Measurements from ENCODE around the gene BIRC3.
"Not testable (repeated sequence)": the region's sequence is repeated elsewhere in the genome, so short reads cannot be mapped to it uniquely, and the experiment has no call there.

BIRC3 gene

GRCh38 chr11:102347462-102348370 is 30.4 kb downstream of the BIRC3 start:
- H3K4me1 ChIP-seq (ENCODE audit: control insufficient read depth in 1 of 2, insufficient read depth in 2 of 2, low read length in 2 of 2) = peaks cover 26 to 29% of the 10 kb centered on the region in 2 donors
- peaks cover 9 to 18% of the 10 kb centered on the region in 2 donors for H3K36me3 ChIP-seq (ENCODE audit: control insufficient read depth in 1 of 2, insufficient read depth in 2 of 2, low read length in 2 of 2)
- H3K27ac ChIP-seq (ENCODE audit: low read length) = peak overlapping the region; percentile 99
- no peaks in the 10 kb centered on the region for H3K27me3 ChIP-seq (ENCODE audit: low read depth, low read length)
- H3K4me3 ChIP-seq (ENCODE audit: low read depth in 1 of 2, low read length in 2 of 2) = peak overlapping the region; percentile 69 to 96
- H3K9me3 ChIP-seq (ENCODE audit: control insufficient read depth in 1 of 2, low read length in 2 of 2) = no peaks in the 10 kb centered on the region

GRCh38 chr11:102357116-102357515 is 39.8 kb downstream of the BIRC3 start:
- Histone ChIP-seq H3K4me3 (ENCODE audit: low read depth in 1 of 2, low read length in 2 of 2) (no peak overlapping the region), H3K4me1 (ENCODE audit: control insufficient read depth in 1 of 2, insufficient read depth in 2 of 2, low read length in 2 of 2) (peaks cover 0 to 8% of the 10 kb centered on the region in 2 donors), H3K27ac (ENCODE audit: low read length) (no peak overlapping the region), H3K27me3 (ENCODE audit: low read depth, low read length) (no peaks in the 10 kb centered on the region), H3K9me3 (ENCODE audit: control insufficient read depth in 1 of 2, low read length in 2 of 2) (peaks cover 0 to 11% of the 10 kb centered on the region in 2 donors), H3K36me3 (ENCODE audit: control insufficient read depth in 1 of 2, insufficient read depth in 2 of 2, low read length in 2 of 2) (peaks cover 15 to 44% of the 10 kb centered on the region in 2 donors)

GRCh38 chr11:102359372-102359771 is 42.1 kb downstream of the BIRC3 start:
- Histone ChIP-seq H3K4me3 (ENCODE audit: low read depth in 1 of 2, low read length in 2 of 2) (no peak overlapping the region), H3K4me1 (ENCODE audit: control insufficient read depth in 1 of 2, insufficient read depth in 2 of 2, low read length in 2 of 2) (peaks cover 0 to 8% of the 10 kb centered on the region in 2 donors), H3K36me3 (ENCODE audit: control insufficient read depth in 1 of 2, insufficient read depth in 2 of 2, low read length in 2 of 2) (peaks cover 22 to 47% of the 10 kb centered on the region in 2 donors), H3K27me3 (ENCODE audit: low read depth, low read length) (no peaks in the 10 kb centered on the region), H3K9me3 (ENCODE audit: control insufficient read depth in 1 of 2, low read length in 2 of 2) (peaks cover 0 to 11% of the 10 kb centered on the region in 2 donors), H3K27ac (ENCODE audit: low read length) (no peak overlapping the region)

GRCh38 chr11:102360681-102361080 is 43.4 kb downstream of the BIRC3 start:
- Histone ChIP-seq H3K4me1 (ENCODE audit: control insufficient read depth in 1 of 2, insufficient read depth in 2 of 2, low read length in 2 of 2) (peaks cover 0 to 8% of the 10 kb centered on the region in 2 donors), H3K27me3 (ENCODE audit: low read depth, low read length) (no peaks in the 10 kb centered on the region), H3K4me3 (ENCODE audit: low read depth in 1 of 2, low read length in 2 of 2) (no peak overlapping the region), H3K27ac (ENCODE audit: low read length) (no peak overlapping the region), H3K9me3 (ENCODE audit: control insufficient read depth in 1 of 2, low read length in 2 of 2) (peaks cover 0 to 11% of the 10 kb centered on the region in 2 donors), H3K36me3 (ENCODE audit: control insufficient read depth in 1 of 2, insufficient read depth in 2 of 2, low read length in 2 of 2) (peaks cover 33 to 58% of the 10 kb centered on the region in 2 donors)

GRCh38 chr11:102361086-102362031 is 44.1 kb downstream of the BIRC3 start:
- H3K9me3 ChIP-seq (ENCODE audit: control insufficient read depth in 1 of 2, low read length in 2 of 2) = peaks cover 0 to 11% of the 10 kb centered on the region in 2 donors
- peaks cover 0 to 8% of the 10 kb centered on the region in 2 donors for H3K4me1 ChIP-seq (ENCODE audit: control insufficient read depth in 1 of 2, insufficient read depth in 2 of 2, low read length in 2 of 2)
- no peaks in the 10 kb centered on the region for H3K27me3 ChIP-seq (ENCODE audit: low read depth, low read length)
- no peak overlapping the region for H3K4me3 ChIP-seq (ENCODE audit: low read depth in 1 of 2, low read length in 2 of 2)
- H3K27ac ChIP-seq (ENCODE audit: low read length) = no peak overlapping the region
- peaks cover 33 to 65% of the 10 kb centered on the region in 2 donors for H3K36me3 ChIP-seq (ENCODE audit: control insufficient read depth in 1 of 2, insufficient read depth in 2 of 2, low read length in 2 of 2)

- Histone ChIP-seq H3K4me1 (ENCODE audit: control insufficient read depth in 1 of 2, insufficient read depth in 2 of 2, low read length in 2 of 2) (no peaks in the 10 kb centered on the region), H3K27me3 (ENCODE audit: low read depth, low read length) (no peaks in the 10 kb centered on the region), H3K4me3 (ENCODE audit: low read depth in 1 of 2, low read length in 2 of 2) (no peak overlapping the region), H3K27ac (ENCODE audit: low read length) (no peak overlapping the region), H3K9me3 (ENCODE audit: control insufficient read depth in 1 of 2, low read length in 2 of 2) (peaks cover 0 to 4% of the 10 kb centered on the region in 2 donors), H3K36me3 (ENCODE audit: control insufficient read depth in 1 of 2, insufficient read depth in 2 of 2, low read length in 2 of 2) (peaks cover 48 to 70% of the 10 kb centered on the region in 2 donors)
Measured at GRCh38 chr11:102364991-102365390, 47.7 kb downstream of the BIRC3 start.

- Histone ChIP-seq H3K4me3 (ENCODE audit: low read depth in 1 of 2, low read length in 2 of 2) (no peak overlapping the region), H3K27ac (ENCODE audit: low read length) (no peak overlapping the region), H3K36me3 (ENCODE audit: control insufficient read depth in 1 of 2, insufficient read depth in 2 of 2, low read length in 2 of 2) (peaks cover 43 to 56% of the 10 kb centered on the region in 2 donors), H3K4me1 (ENCODE audit: control insufficient read depth in 1 of 2, insufficient read depth in 2 of 2, low read length in 2 of 2) (no peaks in the 10 kb centered on the region), H3K27me3 (ENCODE audit: low read depth, low read length) (no peaks in the 10 kb centered on the region), H3K9me3 (ENCODE audit: control insufficient read depth in 1 of 2, low read length in 2 of 2) (no peaks in the 10 kb centered on the region)
Measured at GRCh38 chr11:102367364-102367763, 50.1 kb downstream of the BIRC3 start.

GRCh38 chr11:102368472-102368871 is 51.2 kb downstream of the BIRC3 start:
- H3K4me3 ChIP-seq (ENCODE audit: low read depth in 1 of 2, low read length in 2 of 2) = no peak overlapping the region
- H3K4me1 ChIP-seq (ENCODE audit: control insufficient read depth in 1 of 2, insufficient read depth in 2 of 2, low read length in 2 of 2) = no peaks in the 10 kb centered on the region
- H3K36me3 ChIP-seq (ENCODE audit: control insufficient read depth in 1 of 2, insufficient read depth in 2 of 2, low read length in 2 of 2) = peaks cover 36 to 49% of the 10 kb centered on the region in 2 donors
- no peaks in the 10 kb centered on the region for H3K27me3 ChIP-seq (ENCODE audit: low read depth, low read length)
- H3K9me3 ChIP-seq (ENCODE audit: control insufficient read depth in 1 of 2, low read length in 2 of 2) = no peaks in the 10 kb centered on the region
- no peak overlapping the region for H3K27ac ChIP-seq (ENCODE audit: low read length)

GRCh38 chr11:102374633-102375424 is 57.5 kb downstream of the BIRC3 start:
- H3K4me1 ChIP-seq (ENCODE audit: control insufficient read depth in 1 of 2, insufficient read depth in 2 of 2, low read length in 2 of 2); H3K9me3 ChIP-seq (ENCODE audit: control insufficient read depth in 1 of 2, low read length in 2 of 2); H3K27me3 ChIP-seq (ENCODE audit: low read depth, low read length); H3K4me3 ChIP-seq (ENCODE audit: low read depth in 1 of 2, low read length in 2 of 2); H3K27ac ChIP-seq (ENCODE audit: low read length): not testable (repeated sequence)
- H3K36me3 ChIP-seq (ENCODE audit: control insufficient read depth in 1 of 2, insufficient read depth in 2 of 2, low read length in 2 of 2) = peaks cover 24 to 27% of the 10 kb centered on the region in 2 donors

- H3K36me3 ChIP-seq (ENCODE audit: control insufficient read depth in 1 of 2, insufficient read depth in 2 of 2, low read length in 2 of 2) = peaks cover 35% of the 10 kb centered on the region in 2 donors
- H3K4me3 ChIP-seq (ENCODE audit: low read depth in 1 of 2, low read length in 2 of 2) = no peak overlapping the region
- no peaks in the 10 kb centered on the region for H3K4me1 ChIP-seq (ENCODE audit: control insufficient read depth in 1 of 2, insufficient read depth in 2 of 2, low read length in 2 of 2)
- no peak overlapping the region for H3K27ac ChIP-seq (ENCODE audit: low read length)
- H3K27me3 ChIP-seq (ENCODE audit: low read depth, low read length) = no peaks in the 10 kb centered on the region
- H3K9me3 ChIP-seq (ENCODE audit: control insufficient read depth in 1 of 2, low read length in 2 of 2) = no peaks in the 10 kb centered on the region
Measured at GRCh38 chr11:102375720-102376399, 58.6 kb downstream of the BIRC3 start.

Data from muscle layer of duodenum (tissue), 2 donors.